Kidney (tissue), 14 donors: ENCODE data around the gene ATP8A2. TPM values are rescaled to one million over a fixed set of nuclear protein-coding genes. Genes with fewer than 3 reads are reported as not detected.
A peak's percentile ranks its signal among the peaks of the same experiment; 100 is the strongest.

Experiments used
- DNase-seq, 5 donors: peaks; one replicate each; pipeline ENCODE4 v3.0.0-alpha.2; 2013 to 2020
- FAIRE-seq: peaks from 2 replicates; lab custom pipeline; 2012; peaks lifted over from hg19 to GRCh38; lab: Jason Lieb, UNC
- H3K27ac ChIP-seq, 2 donors: one replicate each; pipeline ENCODE4 v1.7.0; 2013; ENCODE audit warnings: low read depth in 2 of 2, low read length in 2 of 2, inconsistent platforms in 1 of 2
- H3K27me3 ChIP-seq: one replicate; pipeline ENCODE4 v1.7.1; 2013; ENCODE audit warnings: low read length, inconsistent platforms; ENCODE audit not compliant: control insufficient read depth, insufficient read depth
- H3K36me3 ChIP-seq, 3 donors: one replicate each; pipeline versions ENCODE4 v1.7.0 to v1.7.1; 2013; ENCODE audit warnings: low read length in 3 of 3, control low read depth in 1 of 3, inconsistent platforms in 1 of 3; ENCODE audit not compliant: insufficient read depth in 3 of 3, control insufficient read depth in 2 of 3
- H3K4me1 ChIP-seq, 3 donors: one replicate each; pipeline versions ENCODE4 v1.7.0 to v1.7.1; 2013; ENCODE audit warnings: low read length in 3 of 3, inconsistent platforms in 1 of 3, low read depth in 1 of 3; ENCODE audit not compliant: control insufficient read depth in 2 of 3, insufficient read depth in 2 of 3
- H3K4me3 ChIP-seq, 3 donors: one replicate each; pipeline versions ENCODE4 v1.7.0 to v1.8.1; 2013; ENCODE audit warnings: low read length in 3 of 3, control low read depth in 1 of 3, inconsistent platforms in 1 of 3
- H3K9ac ChIP-seq, 3 donors: one replicate each; pipeline versions ENCODE4 v1.7.0 to v1.7.1; 2013; ENCODE audit warnings: low read length in 3 of 3, control low read depth in 1 of 3, inconsistent platforms in 1 of 3
- H3K9me3 ChIP-seq, 3 donors: one replicate each; pipeline versions ENCODE4 v1.7.0 to v1.7.1; 2013; ENCODE audit warnings: low read length in 3 of 3, control low read depth in 1 of 3, inconsistent platforms in 1 of 3; ENCODE audit not compliant: control insufficient read depth in 2 of 3, insufficient read depth in 1 of 3
- intact Hi-C: fragments of 100-400 bp; cut with DNase I; formaldehyde crosslinking; loops from one replicate; pipeline ENCODE4 v1.11.1; 2022
- polyA plus RNA-seq: library from polyadenylated mRNA; stranded (reverse); fragments of 350-450 nt; fragmentation: Illumina TruSeq; extraction: RNeasy Lipid Tissue Mini Kit (QIAGEN cat#74804); gene quantifications from one replicate; pipeline ENCODE4 v1.2.3, GENCODE V29; 2014; ENCODE audit warnings: low read depth, low replicate concordance; ENCODE audit not compliant: insufficient read depth
- total RNA-seq: library from RNA; stranded (reverse); fragmentation: NEBNext Ultra II Directional; extraction: Animal tissue kit (Norgen Biotek cat#: 25700); gene quantifications from one replicate; pipeline ENCODE4 v1.2.1, GENCODE V29; 2021
- TF ChIP-seq, protein P1 (sequence below): IDR thresholded peaks from 3 replicates; pipeline ENCODE4 v1.5.1; 2012; ENCODE audit warnings: mild to moderate bottlenecking, moderate library complexity, borderline replicate concordance; ENCODE audit not compliant: insufficient read depth; ENCODE audit errors: extremely low read depth
- donor health status: control.
- donor health status: control.
- donor health status: control.
- donor health status: control.
- donor health status: control.
- donor health status: DM: yes; HTN: yes; CAD: no.
- donor health status: Normal renal cell carcinoma (clear cell type).

The ATP8A2 gene
- total and polyA plus RNA-seq, 2 donors from 2014 or later: 0.50 to 0.73 TPM

DNA sequence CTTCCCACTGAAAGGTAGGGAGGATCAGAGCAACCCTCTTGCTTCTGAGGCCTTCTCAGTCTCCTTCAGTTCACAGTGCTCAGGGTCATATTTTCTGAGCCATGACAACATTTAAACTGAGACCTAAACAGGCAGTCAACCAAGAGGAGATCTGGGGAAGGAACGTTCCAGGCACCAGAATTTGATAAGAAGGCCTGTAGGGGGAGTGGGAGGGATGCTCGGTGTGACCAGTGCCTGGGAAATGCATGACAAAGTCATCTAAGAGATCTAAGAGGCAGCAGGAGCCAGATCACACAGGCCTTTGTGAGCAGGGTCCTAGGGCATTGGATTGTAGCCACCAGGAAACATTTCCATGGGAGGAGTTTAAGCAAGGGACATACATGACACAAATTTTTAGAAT, 608.5 kb downstream of the ATP8A2 start:
- TF ChIP-seq, protein P1, sequence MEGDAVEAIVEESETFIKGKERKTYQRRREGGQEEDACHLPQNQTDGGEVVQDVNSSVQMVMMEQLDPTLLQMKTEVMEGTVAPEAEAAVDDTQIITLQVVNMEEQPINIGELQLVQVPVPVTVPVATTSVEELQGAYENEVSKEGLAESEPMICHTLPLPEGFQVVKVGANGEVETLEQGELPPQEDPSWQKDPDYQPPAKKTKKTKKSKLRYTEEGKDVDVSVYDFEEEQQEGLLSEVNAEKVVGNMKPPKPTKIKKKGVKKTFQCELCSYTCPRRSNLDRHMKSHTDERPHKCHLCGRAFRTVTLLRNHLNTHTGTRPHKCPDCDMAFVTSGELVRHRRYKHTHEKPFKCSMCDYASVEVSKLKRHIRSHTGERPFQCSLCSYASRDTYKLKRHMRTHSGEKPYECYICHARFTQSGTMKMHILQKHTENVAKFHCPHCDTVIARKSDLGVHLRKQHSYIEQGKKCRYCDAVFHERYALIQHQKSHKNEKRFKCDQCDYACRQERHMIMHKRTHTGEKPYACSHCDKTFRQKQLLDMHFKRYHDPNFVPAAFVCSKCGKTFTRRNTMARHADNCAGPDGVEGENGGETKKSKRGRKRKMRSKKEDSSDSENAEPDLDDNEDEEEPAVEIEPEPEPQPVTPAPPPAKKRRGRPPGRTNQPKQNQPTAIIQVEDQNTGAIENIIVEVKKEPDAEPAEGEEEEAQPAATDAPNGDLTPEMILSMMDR: peak; percentile 9
- DNase-seq (peak in 3 of 5 donors; percentile 72 to 87 (median 83)), FAIRE-seq (no peak)
- Histone ChIP-seq H3K4me3 (no peak overlapping the region), H3K4me1 (peaks cover 0 to 2% (median 0%) of the 10 kb centered on the region in 3 donors), H3K9me3 (no peaks in the 10 kb centered on the region), H3K36me3 (no peaks in the 10 kb centered on the region), H3K9ac (no peak overlapping the region), H3K27me3 (no peaks in the 10 kb centered on the region), H3K27ac (no peak overlapping the region)
- intact Hi-C loops: no loop called here

DNA sequence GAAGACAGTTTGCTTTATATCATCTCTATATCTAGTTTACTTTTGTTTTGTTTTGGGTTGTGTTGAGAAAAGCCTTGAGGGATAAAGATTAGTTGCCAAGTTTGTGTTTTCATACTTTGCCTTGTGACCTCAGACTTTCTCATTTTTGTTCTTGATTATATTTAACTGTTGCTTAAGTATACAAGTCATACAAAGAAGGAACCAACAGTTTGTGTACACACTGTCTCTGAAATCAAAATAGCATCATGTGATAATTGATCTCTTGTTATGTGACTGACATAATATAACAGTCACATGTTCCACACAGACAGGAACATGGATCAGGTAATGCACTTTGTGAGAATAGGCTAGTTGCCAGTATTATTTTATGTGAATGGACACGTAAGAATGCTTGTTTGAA, 609.3 kb downstream of the ATP8A2 start:
- Histone ChIP-seq H3K4me3 (no peak overlapping the region), H3K9ac (no peak overlapping the region), H3K4me1 (peaks cover 0 to 2% (median 0%) of the 10 kb centered on the region in 3 donors), H3K9me3 (no peaks in the 10 kb centered on the region), H3K27ac (no peak overlapping the region), H3K36me3 (no peaks in the 10 kb centered on the region), H3K27me3 (no peaks in the 10 kb centered on the region)
- DNase-seq: no peak
- no peak for FAIRE-seq
- intact Hi-C loops: no loop called here
- TF ChIP-seq, protein P1: no peak

DNA sequence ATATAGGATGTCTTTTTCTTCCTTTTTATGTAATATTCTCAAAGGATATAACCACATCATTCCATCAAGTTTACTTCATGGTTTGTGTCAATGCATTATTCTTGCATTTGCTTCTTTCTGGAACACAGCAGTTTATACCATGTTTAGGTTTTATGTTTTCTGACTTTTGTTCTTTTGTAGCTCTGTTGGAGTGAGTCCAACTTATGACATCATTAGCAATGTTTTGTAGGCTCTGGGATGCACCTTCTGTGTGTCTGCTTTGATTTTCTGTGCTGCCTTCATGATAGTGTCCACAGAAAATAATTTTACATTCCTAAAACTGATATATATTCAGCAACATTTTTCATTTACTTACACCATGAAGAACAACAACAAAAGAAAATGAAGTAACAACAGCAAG, 611.1 kb downstream of the ATP8A2 start:
- intact Hi-C loops: no loop called here
- FAIRE-seq: no peak
- no peaks in the 10 kb centered on the region for H3K4me1 ChIP-seq

More for the DNA sequence above, 611.1 kb downstream of the ATP8A2 start:
- Histone ChIP-seq H3K27ac (no peak overlapping the region), H3K9ac (no peak overlapping the region), H3K9me3 (no peaks in the 10 kb centered on the region), H3K27me3 (no peaks in the 10 kb centered on the region), H3K36me3 (no peaks in the 10 kb centered on the region), H3K4me3 (no peak overlapping the region)
- TF ChIP-seq, protein P1: no peak
- DNase-seq: peak in 1 of 5 donors; percentile 42
